SHP77 treated with DMSO at 0.1 percent for 48 hours (cell line): ENCODE measurements around the gene ADGRE1.
"Not testable (repeated sequence)": the region's sequence is repeated elsewhere in the genome, so short reads cannot be mapped to it uniquely, and the experiment has no call there.

Experiments
- DNase-seq: peaks from one replicate; lab custom pipeline; 2025; lab: John Stamatoyannopoulos, UW

ADGRE1 gene

DNA sequence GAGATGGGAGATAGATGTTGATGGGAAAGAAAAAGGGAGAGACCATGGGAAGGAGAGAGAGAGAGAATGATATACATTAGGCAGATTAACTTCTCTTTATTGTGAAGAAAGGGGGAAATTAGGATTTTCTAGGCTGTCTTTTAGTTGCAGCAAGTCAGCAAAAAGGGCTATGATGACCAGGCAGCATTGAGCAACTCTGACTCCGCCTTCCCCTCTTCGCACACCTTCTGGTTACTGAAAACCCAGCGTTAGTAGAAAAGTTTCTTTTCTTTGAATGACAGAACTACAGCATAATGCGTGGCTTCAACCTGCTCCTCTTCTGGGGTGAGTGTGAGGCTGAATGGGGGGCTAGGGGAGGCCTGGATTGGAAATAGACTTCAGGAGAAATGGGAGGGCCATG is at the start of gene ADGRE1:
Gene ADGRE1 (plus strand): TSS at position 264 of the 400 bp plus-strand sequence. CDS start 30 bp downstream, at position 294.
- no peak for DNase-seq

GRCh38 chr19:6838062-6838655 is 49.2 kb upstream of the ADGRE1 start:
- DNase-seq = no peak

DNA sequence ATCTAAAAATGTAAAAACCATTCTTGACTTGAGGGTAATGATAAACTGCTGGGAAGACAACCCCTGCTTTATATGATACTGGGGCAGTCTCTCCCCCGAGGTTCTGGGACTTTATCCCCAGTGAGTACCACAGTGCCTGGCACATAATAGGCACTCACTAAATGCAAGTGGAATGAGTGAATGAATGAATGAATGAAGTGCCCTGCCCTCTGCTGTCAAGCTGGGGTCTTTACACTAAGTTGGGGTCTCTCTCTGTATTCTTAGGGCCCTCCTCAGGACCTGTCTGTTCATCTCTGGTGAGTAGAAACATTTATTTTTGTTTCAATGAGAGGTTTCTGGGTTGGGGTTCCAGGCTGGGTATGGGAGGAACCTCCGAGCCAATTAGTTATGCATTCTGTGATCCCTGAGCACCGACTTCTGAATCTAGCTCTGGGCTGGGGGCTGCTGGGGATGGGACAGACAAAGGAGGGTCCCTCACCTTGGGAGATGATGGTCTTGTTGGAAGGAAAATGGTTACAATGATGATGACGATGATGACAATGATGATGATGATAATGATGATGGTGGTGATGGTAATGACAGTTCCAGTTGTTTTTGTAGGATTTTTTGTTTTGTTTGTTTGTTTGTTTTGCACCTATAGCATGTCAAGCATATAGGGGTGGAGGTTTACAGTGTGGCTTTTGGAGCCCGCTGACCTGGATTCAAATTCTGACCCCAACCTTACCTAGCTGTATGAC is 44.3 kb upstream of the ADGRE1 start:
- DNase-seq = no peak

- no peak for DNase-seq
Observed at GRCh38 chr19:6847828-6848200, 39.6 kb upstream of the ADGRE1 start.

DNA sequence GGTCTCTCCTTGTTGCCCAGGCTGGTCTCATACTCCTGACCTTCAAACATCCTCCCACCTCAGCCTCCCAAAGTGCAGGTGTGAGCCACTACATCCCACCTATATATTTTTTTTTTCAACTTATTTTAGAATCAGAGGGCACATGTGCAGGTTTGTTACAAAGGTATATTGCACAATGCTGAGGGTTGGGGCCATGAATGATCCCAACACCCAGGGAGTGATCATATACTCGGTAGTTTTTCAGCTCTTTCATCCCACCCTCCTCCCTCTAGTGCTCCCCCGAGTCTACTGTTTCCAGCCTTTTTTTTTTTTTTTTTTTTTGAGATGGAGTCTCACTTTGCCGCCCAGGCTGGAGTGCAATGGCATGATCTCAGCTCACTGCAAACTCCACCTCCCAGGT is 38.4 kb upstream of the ADGRE1 start:
- DNase-seq = no peak

GRCh38 chr19:6849876-6850275 is 37.5 kb upstream of the ADGRE1 start:
- DNase-seq = no peak

- no peak for DNase-seq
Observed at GRCh38 chr19:6851359-6851758, 36.0 kb upstream of the ADGRE1 start.

- DNase-seq = no peak
Observed at GRCh38 chr19:6852001-6852400, 35.4 kb upstream of the ADGRE1 start.

DNA sequence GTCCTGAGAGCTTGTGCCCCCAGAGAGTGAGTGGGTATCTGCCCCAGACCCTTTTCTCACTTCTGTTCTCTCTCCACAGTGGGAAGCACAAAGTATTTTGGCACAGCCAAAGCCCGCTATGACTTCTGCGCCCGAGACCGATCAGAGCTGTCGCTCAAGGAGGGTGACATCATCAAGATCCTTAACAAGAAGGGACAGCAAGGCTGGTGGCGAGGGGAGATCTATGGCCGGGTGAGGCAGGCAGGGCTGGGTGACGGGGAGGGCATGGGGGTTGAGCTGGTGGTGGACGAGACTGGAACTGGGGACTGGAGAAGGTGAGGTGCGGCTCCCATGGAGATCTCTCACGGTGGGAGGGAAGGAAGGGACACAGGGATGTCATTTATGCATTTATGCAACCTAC is 33.5 kb upstream of the ADGRE1 start:
- DNase-seq = no peak

GRCh38 chr19:6854758-6855157 is 32.6 kb upstream of the ADGRE1 start:
- DNase-seq = no peak

DNA sequence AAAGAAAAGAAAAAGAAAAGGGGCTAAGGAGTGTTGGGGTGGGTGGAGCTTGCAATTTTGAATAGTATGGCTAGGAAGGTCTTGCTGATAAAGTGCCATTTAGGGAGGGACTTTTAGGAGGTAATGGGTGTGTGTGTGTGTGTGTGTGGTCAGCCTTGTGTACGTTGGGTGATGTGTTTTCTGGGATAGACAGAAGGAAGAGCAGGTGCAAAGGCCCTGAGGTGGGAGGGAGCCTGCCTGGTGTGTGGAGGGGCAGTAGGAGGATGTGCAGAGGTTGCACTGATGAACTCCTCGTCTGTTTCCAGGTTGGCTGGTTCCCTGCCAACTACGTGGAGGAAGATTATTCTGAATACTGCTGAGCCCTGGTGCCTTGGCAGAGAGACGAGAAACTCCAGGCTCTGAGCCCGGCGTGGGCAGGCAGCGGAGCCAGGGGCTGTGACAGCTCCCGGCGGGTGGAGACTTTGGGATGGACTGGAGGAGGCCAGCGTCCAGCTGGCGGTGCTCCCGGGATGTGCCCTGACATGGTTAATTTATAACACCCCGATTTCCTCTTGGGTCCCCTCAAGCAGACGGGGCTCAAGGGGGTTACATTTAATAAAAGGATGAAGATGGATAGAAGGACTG is 30.5 kb upstream of the ADGRE1 start:
- DNase-seq = no peak

DNA sequence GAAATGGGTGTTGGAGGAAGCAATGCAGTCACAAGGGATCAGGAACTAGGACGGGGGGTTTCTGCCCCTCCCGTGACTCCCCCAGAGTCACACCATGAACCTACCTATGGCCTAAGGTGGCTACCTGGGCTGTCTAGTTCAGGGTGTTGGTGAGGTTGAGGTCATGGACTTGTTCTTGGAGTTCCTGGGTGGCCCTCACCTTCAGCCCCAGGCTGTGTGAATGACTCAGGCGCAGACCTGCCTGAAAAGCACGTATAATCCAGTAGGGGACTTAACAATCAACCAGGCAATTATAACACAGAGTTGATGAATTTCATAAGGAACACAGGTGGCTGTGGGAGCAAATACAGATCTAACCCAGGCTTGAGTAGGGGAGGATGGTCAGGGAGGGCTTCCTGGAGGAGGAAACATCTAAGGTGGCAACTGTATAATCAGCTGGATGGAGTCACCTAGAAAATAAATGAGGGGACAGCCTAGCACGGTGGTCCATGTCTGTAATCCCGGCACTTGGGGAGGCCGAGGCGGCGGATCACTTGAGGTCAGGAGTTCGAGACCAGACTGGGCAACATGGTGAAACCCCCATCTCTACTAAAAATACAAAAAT is 25.6 kb upstream of the ADGRE1 start:
- DNase-seq = no peak

GRCh38 chr19:6862673-6863078 is 24.7 kb upstream of the ADGRE1 start:
- peak; percentile 29 for DNase-seq

DNA sequence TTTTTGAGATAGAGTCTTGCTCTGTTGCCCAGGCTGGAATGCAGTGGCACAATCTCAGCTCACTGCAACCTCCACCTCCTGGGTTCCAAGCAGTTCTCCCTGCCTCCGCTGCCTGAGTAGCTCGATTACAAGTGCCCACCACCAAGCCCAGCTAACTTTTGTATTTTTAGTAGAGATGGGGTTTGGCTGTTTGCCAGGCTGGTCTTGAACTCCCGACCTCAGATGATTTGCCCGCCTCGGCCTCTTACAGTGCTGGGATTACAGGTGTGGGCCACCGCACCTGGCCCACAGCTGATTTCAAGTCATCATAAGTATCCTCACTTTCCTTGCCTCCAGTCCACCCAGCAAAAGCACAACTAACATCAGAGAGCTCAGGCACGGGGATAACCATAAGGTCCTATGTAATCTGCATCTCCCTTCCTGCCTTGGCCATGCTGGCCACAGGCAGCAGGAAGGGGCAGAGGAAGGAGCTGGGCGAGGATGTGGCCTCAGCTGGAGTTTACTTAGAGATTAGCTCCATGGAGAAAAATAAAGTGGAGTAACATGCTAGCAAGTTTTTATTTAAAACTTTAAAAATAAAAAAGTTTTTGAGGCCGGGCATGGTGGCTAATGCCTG is 22.9 kb upstream of the ADGRE1 start:
- no peak for DNase-seq

DNA sequence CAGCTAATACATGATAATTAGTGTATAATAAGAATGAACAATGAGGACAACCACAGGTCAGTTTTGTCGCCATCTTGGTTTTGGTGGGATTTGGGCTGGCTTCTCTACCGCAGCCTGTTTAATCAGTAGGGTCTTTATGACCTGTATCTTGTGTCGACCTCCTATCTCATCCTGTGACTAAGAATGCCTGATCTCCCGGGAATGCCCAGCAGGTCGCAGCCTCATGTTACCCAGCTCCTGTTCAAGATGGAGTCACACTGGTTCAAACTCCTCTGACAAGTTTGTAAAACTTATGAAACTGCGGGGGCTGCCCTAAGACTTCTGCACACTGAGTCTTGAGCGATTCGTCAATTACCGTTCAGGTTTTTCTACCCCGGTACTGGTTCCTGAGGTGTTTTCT is 21.5 kb upstream of the ADGRE1 start:
- no peak for DNase-seq

- no peak for DNase-seq
Observed at GRCh38 chr19:6866741-6867151, 20.6 kb upstream of the ADGRE1 start.

GRCh38 chr19:6868351-6868750 is 19.0 kb upstream of the ADGRE1 start:
- no peak for DNase-seq

GRCh38 chr19:6869151-6869882 is 18.1 kb upstream of the ADGRE1 start:
- DNase-seq = not testable (repeated sequence)

DNA sequence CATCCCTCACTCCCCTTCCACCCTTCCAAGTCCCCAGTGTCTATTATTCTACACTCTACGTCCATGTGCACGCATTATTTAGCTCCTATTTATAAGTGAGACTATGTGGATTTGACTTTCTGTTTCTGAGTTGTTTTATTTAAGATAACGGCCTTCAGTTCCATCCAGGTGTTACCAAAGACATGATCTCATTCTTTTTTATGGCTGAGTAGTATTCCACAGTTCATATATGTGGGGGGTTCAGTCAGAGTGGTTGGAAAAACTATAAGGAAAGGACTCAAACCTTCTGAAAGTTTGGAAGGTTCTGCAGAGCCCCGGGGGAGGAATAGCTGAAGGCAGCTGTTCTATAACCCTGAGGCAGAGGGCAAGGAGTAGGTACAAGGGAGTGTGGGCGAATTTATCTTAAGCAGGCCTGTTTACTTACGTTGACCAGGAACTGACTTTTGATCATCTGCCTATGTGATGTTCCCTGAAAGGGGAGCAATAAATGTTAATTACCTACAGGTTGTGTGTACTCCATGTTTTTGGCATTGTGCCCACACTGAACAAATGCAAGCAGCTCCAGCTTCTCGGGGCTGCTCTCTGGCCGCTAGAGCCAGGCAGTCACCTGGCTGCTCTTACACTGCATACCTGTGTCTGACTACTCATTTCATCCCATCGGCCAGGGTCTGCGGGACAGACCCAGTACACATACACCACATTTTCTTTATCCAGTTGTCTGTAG is 13.5 kb upstream of the ADGRE1 start:
- DNase-seq = no peak

GRCh38 chr19:6875218-6875617 is 12.2 kb upstream of the ADGRE1 start:
- DNase-seq = no peak

- no peak for DNase-seq
Observed at GRCh38 chr19:6876748-6877147, 10.6 kb upstream of the ADGRE1 start.
